Transverse colon (tissue), 3 donors: Measurements from ENCODE around the gene RASGRP1.

Source experiments
- EP300 ChIP-seq: sonication (generic); formaldehyde crosslinking; IDR thresholded peaks from one replicate; pipeline ENCODE4 v1.6.1; 2017; ENCODE audit warnings: antibody characterized with exemption, low read depth
- TF ChIP-seq, protein P1 (sequence below), 5 experiments: fragments of 200-600 bp in 3 of 5; fragments of 450-650 bp in 2 of 5; sonication (generic) in 3 of 5; IDR thresholded peaks; 1 replicate in 2 of 5; 2 replicates in 3 of 5; pipeline ENCODE4 v1.5.1; 2016 to 2017; ENCODE audit warnings: antibody characterized with exemption in 5 of 5, inconsistent platforms in 3 of 5, mild to moderate bottlenecking in 2 of 5, moderate library complexity in 1 of 5

DNA sequence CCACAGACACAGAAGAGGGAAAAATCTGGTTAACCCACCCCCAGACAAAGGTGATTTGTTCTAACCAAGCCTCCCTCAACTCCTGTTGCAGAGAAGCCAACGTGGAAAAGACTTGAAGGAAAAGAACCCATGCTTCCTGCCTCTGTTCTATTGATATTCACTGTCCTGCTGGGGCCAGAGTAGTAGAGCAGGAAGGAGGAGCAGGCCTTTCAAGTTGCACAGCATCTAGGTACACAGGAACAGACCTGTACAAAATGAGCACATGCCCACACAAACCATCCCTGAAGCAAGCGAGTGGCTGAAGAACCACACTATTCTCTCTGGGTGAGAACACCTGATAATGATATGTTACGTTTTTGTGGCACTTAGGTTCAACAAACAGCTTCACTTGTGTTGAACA, 29.9 kb downstream of the RASGRP1 start:
- TF ChIP-seq, protein P1, sequence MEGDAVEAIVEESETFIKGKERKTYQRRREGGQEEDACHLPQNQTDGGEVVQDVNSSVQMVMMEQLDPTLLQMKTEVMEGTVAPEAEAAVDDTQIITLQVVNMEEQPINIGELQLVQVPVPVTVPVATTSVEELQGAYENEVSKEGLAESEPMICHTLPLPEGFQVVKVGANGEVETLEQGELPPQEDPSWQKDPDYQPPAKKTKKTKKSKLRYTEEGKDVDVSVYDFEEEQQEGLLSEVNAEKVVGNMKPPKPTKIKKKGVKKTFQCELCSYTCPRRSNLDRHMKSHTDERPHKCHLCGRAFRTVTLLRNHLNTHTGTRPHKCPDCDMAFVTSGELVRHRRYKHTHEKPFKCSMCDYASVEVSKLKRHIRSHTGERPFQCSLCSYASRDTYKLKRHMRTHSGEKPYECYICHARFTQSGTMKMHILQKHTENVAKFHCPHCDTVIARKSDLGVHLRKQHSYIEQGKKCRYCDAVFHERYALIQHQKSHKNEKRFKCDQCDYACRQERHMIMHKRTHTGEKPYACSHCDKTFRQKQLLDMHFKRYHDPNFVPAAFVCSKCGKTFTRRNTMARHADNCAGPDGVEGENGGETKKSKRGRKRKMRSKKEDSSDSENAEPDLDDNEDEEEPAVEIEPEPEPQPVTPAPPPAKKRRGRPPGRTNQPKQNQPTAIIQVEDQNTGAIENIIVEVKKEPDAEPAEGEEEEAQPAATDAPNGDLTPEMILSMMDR (IDR thresholded peaks at IDR 0.05), result no peak
- TF ChIP-seq EP300, result no peak
